Stomach smooth muscle (tissue), 2 donors: ENCODE data around the gene PDZD2.

Experiments
- H3K27ac ChIP-seq: one replicate; pipeline ENCODE4 v1.7.0; 2013; ENCODE audit warnings: mild to moderate bottlenecking, low read length, inconsistent platforms
- H3K27me3 ChIP-seq, 2 donors: one replicate each; pipeline ENCODE4 v1.7.0; 2013; ENCODE audit warnings: low read length in 2 of 2; ENCODE audit not compliant: insufficient read depth in 2 of 2, control insufficient read depth in 1 of 2
- H3K36me3 ChIP-seq, 2 donors: one replicate each; pipeline ENCODE4 v1.7.0; 2013; ENCODE audit warnings: low read length in 2 of 2; ENCODE audit not compliant: control insufficient read depth in 2 of 2, insufficient read depth in 2 of 2
- H3K4me1 ChIP-seq: one replicate; pipeline ENCODE4 v1.7.0; 2013; ENCODE audit warnings: low read length; ENCODE audit not compliant: control insufficient read depth, insufficient read depth
- H3K4me3 ChIP-seq, 2 donors: one replicate each; pipeline ENCODE4 v1.7.0; 2013; ENCODE audit warnings: low read length in 2 of 2
- H3K9ac ChIP-seq, 2 donors: one replicate each; pipeline ENCODE4 v1.7.0; 2013; ENCODE audit warnings: low read length in 2 of 2, mild to moderate bottlenecking in 1 of 2
- H3K9me3 ChIP-seq, 2 donors: one replicate each; pipeline ENCODE4 v1.7.0; 2013; ENCODE audit warnings: low read length in 2 of 2; ENCODE audit not compliant: control insufficient read depth in 2 of 2
- donor health status: healthy.
- donor health status: Pancreatic carcinoma.

Gene PDZD2

DNA sequence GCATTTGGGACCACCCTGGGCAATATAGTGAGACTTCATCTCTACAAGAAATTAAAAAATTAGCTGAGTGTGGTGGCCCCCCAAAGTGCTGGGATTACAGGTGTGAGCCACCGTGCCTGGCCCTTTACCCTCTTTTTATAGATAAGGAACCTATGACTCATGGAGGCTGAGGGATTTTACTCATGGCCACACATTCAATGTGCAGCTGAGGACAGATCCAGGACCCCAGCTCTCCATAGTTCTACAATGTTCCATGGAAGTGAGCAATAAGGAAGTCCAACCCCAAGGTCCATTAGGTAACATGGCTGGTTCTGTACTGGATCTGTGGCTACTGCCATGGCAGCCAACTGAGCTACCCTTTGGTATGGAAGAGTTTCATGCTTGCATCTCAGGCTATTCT lies 25.3 kb upstream of the PDZD2 start:
- no peak overlapping the region for H3K4me3 ChIP-seq
- no peak overlapping the region for H3K9ac ChIP-seq
- H3K4me1 ChIP-seq: no peaks in the 10 kb centered on the region
- H3K9me3 ChIP-seq: no peaks in the 10 kb centered on the region
- H3K27ac ChIP-seq: no peak overlapping the region
- H3K36me3 ChIP-seq: no peaks in the 10 kb centered on the region
- peaks cover 0 to 8% of the 10 kb centered on the region in 2 donors for H3K27me3 ChIP-seq

DNA sequence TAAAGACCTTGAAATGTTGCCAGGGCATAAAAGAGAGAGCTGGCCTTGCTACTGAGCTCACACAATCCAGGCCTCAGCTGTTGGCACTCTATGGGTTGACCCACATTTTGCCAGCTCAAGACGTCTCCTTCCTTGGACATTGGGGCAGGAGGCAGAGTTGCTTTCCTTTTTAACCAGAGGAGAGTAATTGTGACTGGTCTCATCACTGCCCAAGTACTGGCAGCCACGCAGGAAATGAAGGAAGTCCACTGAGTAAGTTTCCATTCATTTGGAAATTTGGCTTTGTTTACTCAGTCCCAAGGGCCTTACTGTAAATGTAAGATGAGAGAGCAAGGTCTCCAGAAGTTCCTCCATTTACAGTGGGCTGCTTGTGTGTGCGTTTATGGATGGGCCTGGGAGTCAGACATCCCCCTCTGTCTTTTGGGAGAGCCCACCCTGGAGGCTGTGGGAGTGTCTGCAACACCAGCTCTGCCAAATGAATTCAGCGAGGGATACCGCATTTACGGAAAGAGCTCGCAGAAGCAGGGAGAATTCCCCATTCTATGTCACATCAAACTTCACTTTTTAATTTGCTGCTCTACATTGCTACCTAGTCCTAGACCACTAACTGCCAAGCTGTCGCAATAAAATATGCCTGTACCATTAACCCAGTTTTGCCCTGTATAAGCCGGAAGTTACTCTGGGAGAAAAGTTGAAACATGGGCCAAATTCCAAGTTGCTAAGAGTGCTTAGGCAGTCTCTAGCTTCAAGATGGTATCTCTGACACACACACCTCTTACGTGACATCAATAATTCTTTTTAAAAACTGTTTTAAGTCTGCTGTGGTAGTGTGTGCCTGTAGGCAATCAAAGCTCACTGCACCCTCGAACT lies 24.5 kb upstream of the PDZD2 start:
- Histone ChIP-seq H3K36me3 (no peaks in the 10 kb centered on the region), H3K27ac (no peak overlapping the region), H3K27me3 (peaks cover 0 to 8% of the 10 kb centered on the region in 2 donors), H3K9me3 (no peaks in the 10 kb centered on the region), H3K4me3 (no peak overlapping the region), H3K4me1 (no peaks in the 10 kb centered on the region), H3K9ac (no peak overlapping the region)

DNA sequence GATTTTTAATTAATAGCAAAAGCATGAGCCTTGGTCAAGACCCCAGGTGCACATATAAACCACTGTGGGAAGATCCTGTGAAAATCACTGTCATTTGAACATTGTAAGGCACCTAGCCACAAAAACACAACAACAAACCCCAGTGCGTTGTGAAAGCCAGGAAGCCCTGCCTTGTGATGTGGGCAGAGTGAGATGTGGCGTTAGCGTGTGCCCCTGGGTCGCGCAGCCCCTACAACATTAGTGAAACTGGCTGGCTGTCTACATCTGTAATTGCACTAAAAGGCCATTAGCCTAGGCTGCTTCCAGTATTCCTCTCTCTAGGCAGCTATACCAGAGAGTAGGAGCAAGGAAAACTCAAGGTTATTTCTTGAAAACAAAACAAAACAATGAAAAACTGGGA lies 21.1 kb upstream of the PDZD2 start:
- H3K4me3 ChIP-seq: no peak overlapping the region
- H3K9ac ChIP-seq: no peak overlapping the region
- H3K4me1 ChIP-seq: no peaks in the 10 kb centered on the region
- peaks cover 0 to 12% of the 10 kb centered on the region in 2 donors for H3K27me3 ChIP-seq
- no peaks in the 10 kb centered on the region for H3K36me3 ChIP-seq
- no peaks in the 10 kb centered on the region for H3K9me3 ChIP-seq
- H3K27ac ChIP-seq: no peak overlapping the region

DNA sequence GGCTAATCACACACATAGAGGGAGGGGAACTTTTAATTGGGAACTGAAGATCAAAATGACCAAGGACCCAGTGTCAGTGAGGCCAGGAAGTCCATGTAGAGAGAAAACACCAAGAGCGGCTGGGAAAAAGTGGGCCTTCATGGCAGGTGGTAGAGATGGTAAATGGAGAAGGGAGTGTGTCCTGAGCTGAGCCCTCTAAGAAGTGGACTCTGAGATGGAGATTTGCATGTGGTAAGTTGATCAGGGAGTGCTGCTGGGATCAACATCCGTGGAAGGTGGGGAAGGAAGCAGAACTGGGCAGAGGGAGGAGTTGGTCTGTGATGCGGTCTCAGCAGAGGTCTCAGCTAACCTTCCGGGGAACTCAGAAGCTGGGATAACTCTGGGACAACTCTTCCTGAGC lies 18.9 kb upstream of the PDZD2 start:
- Histone ChIP-seq H3K4me1 (no peaks in the 10 kb centered on the region), H3K9ac (no peak overlapping the region), H3K36me3 (no peaks in the 10 kb centered on the region), H3K27ac (no peak overlapping the region), H3K27me3 (peaks cover 0 to 12% of the 10 kb centered on the region in 2 donors), H3K9me3 (no peaks in the 10 kb centered on the region), H3K4me3 (no peak overlapping the region)

DNA sequence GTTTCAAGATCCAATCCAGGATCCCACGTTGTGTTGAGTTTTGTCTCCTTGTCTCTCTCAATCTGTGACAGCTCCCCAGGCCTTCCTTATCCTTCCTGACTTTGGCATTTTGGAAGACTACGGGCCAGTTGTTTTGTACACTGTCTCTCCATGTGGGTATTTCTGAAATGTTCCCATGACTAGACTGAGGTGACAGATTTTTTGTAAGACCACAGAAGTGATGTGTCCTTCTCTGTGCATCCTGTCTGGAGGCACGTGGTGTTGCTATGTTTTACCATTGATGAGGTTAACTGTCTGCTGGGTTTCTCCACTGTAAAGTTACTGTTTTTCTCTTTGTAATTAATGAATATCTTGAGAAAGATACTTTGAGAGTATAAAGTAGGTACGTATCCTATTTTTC lies 15.7 kb upstream of the PDZD2 start:
- H3K9me3 ChIP-seq: no peaks in the 10 kb centered on the region
- H3K4me1 ChIP-seq: no peaks in the 10 kb centered on the region
- no peaks in the 10 kb centered on the region for H3K36me3 ChIP-seq
- no peak overlapping the region for H3K4me3 ChIP-seq
- no peak overlapping the region for H3K9ac ChIP-seq
- peaks cover 0 to 9% of the 10 kb centered on the region in 2 donors for H3K27me3 ChIP-seq
- no peak overlapping the region for H3K27ac ChIP-seq

DNA sequence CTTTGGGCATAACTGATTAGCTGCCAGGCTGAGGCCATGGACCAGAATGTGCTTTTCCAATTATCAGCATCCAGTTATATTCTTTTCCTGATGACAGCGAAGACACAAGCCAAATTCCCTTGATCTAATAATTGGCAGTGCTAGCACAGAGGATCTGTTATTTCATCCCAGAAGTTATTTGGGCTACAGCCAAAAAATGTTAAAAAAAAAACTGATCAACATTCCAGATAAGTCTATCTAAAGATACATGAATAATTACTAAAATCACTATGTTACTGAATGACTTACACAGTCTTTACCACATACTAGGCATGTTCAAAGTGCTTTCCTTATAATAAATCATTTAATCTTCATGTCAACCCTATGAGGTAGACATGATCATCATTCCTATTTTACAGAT lies 13.5 kb upstream of the PDZD2 start:
- no peak overlapping the region for H3K27ac ChIP-seq
- peaks cover 0 to under 1% of the 10 kb centered on the region in 2 donors for H3K27me3 ChIP-seq
- no peaks in the 10 kb centered on the region for H3K9me3 ChIP-seq
- H3K36me3 ChIP-seq: no peaks in the 10 kb centered on the region
- no peaks in the 10 kb centered on the region for H3K4me1 ChIP-seq
- H3K9ac ChIP-seq: no peak overlapping the region
- H3K4me3 ChIP-seq: no peak overlapping the region

DNA sequence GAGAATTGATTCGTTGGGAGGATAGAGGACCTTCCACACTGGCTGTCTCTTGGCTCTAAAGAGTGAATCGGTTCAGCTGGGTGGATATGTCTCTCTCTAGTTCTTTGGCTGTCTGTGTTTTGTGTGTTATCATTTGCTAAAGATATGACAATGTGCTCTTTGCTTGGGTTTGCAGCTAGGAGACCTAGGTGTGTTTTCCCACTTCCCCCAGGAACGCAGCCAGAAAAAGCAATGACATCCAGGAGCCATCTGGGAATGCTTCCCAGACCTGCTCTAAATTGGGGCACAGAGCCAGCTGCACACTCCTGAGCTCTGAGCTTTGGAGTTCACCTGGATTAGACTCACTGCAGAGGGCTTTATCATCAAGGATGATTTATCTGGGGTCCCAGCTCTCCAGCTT lies 12.8 kb upstream of the PDZD2 start:
- no peak overlapping the region for H3K27ac ChIP-seq

DNA sequence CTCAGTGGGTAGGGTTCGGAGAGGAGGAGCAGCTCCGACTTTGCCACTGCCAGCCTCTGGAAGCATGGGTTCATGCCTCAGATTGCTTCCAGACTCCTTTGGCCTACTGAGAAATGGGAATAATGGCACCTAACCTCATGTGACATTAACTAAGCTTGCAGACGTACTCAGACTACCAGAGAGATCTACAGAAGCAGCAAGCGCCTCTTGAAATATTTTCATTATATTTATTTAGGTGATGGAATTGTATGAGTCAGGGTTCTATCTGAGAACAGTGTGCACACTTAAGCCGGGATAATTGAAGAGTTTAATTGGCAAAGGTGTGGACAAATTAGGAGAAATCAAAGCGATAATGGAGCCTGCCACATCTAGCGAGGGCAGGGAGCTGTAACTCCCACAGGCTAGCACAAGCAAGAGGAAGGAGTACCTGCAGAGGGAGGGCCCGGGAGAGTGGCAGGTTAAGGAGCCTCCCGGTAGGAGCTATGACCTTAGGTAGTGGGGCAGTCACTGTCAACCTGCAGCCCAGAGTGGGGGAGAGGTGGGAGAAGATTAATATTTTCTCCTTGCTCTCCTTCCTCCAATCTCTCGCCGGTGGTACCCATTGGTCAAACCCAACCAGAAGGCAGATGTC lies 12.2 kb upstream of the PDZD2 start:
- Histone ChIP-seq H3K9ac (no peak overlapping the region), H3K27ac (no peak overlapping the region)

More for the DNA sequence above, 12.8 kb upstream of the PDZD2 start:
- Histone ChIP-seq H3K9me3 (no peaks in the 10 kb centered on the region), H3K4me1 (no peaks in the 10 kb centered on the region), H3K27me3 (no peaks in the 10 kb centered on the region), H3K9ac (no peak overlapping the region), H3K36me3 (no peaks in the 10 kb centered on the region), H3K4me3 (no peak overlapping the region)

DNA sequence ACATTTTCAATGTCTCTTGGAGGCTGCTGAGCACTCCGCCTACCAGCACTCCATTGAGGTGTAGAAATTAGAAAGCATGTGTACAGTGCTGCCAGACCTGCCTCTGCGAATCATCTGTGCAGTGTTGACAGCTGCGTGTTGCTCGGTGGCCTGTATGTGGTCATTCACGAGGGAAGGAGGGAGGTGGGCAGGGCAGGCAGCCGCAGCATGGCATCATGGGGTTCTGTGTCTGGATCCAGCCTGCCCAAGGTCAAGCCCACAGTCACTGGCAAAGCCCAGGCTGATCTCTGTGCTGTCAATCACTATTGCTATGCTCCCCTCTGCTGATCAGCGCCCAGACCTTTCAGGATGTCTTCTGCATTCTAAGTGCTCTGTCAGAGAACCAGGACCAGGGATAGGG lies 8.0 kb upstream of the PDZD2 start:
- no peaks in the 10 kb centered on the region for H3K36me3 ChIP-seq
- H3K4me1 ChIP-seq: no peaks in the 10 kb centered on the region
- no peak overlapping the region for H3K27ac ChIP-seq
- H3K9me3 ChIP-seq: no peaks in the 10 kb centered on the region
- no peak overlapping the region for H3K4me3 ChIP-seq
- no peaks in the 10 kb centered on the region for H3K27me3 ChIP-seq
- H3K9ac ChIP-seq: no peak overlapping the region

More for the DNA sequence above, 12.2 kb upstream of the PDZD2 start:
- H3K4me1 ChIP-seq: no peaks in the 10 kb centered on the region
- H3K9me3 ChIP-seq: no peaks in the 10 kb centered on the region
- H3K27me3 ChIP-seq: no peaks in the 10 kb centered on the region
- no peaks in the 10 kb centered on the region for H3K36me3 ChIP-seq
- H3K4me3 ChIP-seq: no peak overlapping the region

DNA sequence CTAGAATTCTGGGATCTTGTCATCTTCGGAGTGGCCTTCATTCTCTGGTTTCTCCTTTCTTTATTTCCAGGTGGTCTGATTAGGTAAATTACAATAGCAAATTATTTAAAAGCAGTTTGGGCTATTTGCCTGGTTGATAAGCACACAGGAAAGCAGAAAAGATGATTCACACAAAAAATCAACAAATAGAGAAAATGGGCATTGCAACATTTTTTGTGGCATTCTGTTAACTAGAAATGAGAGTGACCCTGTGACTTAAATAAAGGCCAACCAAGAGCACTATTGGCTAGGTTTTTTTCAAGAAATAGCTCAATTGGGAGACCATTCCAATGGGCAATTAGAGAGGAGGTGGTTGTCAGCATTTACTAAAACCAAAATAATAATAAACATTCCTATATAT lies 6.5 kb upstream of the PDZD2 start:
- H3K9ac ChIP-seq: no peak overlapping the region
- no peak overlapping the region for H3K27ac ChIP-seq
- H3K4me1 ChIP-seq: no peaks in the 10 kb centered on the region
- no peaks in the 10 kb centered on the region for H3K36me3 ChIP-seq
- H3K27me3 ChIP-seq: no peaks in the 10 kb centered on the region
- H3K4me3 ChIP-seq: no peak overlapping the region
- H3K9me3 ChIP-seq: no peaks in the 10 kb centered on the region

DNA sequence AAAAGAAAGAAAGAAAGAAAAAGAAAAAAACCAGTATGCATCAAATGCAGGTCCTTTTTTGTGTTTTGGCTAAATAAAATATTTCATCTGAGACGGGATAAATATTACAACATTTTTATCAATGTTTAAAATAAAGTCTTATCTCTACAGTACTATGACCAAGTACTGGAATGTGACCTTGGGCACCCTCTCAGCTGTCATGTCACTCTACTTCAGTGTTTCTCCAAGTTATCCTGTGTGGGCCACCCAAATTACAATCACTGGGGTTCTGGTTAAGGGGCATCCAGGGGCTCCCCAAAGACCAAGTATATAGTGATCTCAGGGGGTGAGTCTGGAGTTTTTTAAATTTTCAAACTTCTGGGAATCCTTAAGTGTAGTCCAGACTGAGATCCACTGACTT lies 3.5 kb upstream of the PDZD2 start:
- Histone ChIP-seq H3K4me3 (no peak overlapping the region), H3K36me3 (no peaks in the 10 kb centered on the region), H3K9me3 (no peaks in the 10 kb centered on the region), H3K4me1 (peaks cover 15% of the 10 kb centered on the region), H3K27ac (no peak overlapping the region), H3K27me3 (no peaks in the 10 kb centered on the region), H3K9ac (no peak overlapping the region)
